Lower lobe of right lung (tissue), 2 donors: Measurements from ENCODE around the gene DZIP3. TPM values are rescaled to one million over a fixed set of nuclear protein-coding genes. Genes with fewer than 3 reads are reported as not detected.
"Not testable (repeated sequence)": the region's sequence is repeated elsewhere in the genome, so short reads cannot be mapped to it uniquely, and the experiment has no call there.

ENCODE experiments used
- ATAC-seq, 2 donors: fragments of 200-7000 bp; cut with Tn5 transposase; one replicate each; pipeline ENCODE4 v1.9.1; 2020 to 2022; ENCODE audit warnings: mild to moderate bottlenecking in 2 of 2, moderate library complexity in 2 of 2
- DNase-seq: peaks from one replicate; pipeline ENCODE4 v3.0.0-alpha.2; 2020
- H3K27ac ChIP-seq: fragments of 200-600 bp; one replicate; pipeline ENCODE4 v1.8.0; 2022
- H3K27me3 ChIP-seq: fragments of 200-600 bp; one replicate; pipeline ENCODE4 v1.8.0; 2022; ENCODE audit warnings: low read depth
- H3K36me3 ChIP-seq: fragments of 200-600 bp; one replicate; pipeline ENCODE4 v1.8.0; 2022; ENCODE audit warnings: mild to moderate bottlenecking
- H3K4me1 ChIP-seq: fragments of 200-600 bp; one replicate; pipeline ENCODE4 v1.8.0; 2022
- H3K4me3 ChIP-seq: fragments of 200-600 bp; one replicate; pipeline ENCODE4 v1.8.0; 2022; ENCODE audit warnings: mild to moderate bottlenecking
- H3K9me3 ChIP-seq: fragments of 200-600 bp; one replicate; pipeline ENCODE4 v1.8.0; 2022
- CTCF ChIP-seq: fragments of 200-600 bp; IDR thresholded peaks from one replicate; pipeline ENCODE4 v1.8.0; 2022; ENCODE audit warnings: antibody characterized with exemption, mild to moderate bottlenecking
- intact Hi-C: fragments of 100-400 bp; cut with DNase I; formaldehyde crosslinking; loops from one replicate; pipeline ENCODE4 v1.11.0; 2022
- total RNA-seq: library from RNA; stranded (reverse); fragmentation: NEBNext Ultra II Directional; extraction: Animal tissue kit (Norgen Biotek cat#: 25700); gene quantifications from one replicate; pipeline ENCODE4 v1.2.1, GENCODE V29; 2021
- donor health status: DM: no; HTN: yes; CAD: no; lungs with severe emphysema.

The DZIP3 gene
- total RNA-seq, 1 donor from 2014 or later: 13.5 TPM

- DNase-seq (no peak), ATAC-seq (no peak)
- Histone ChIP-seq H3K36me3 (no peaks in the 10 kb centered on the region), H3K27ac (no peak overlapping the region), H3K27me3 (no peaks in the 10 kb centered on the region), H3K9me3 (no peaks in the 10 kb centered on the region), H3K4me1 (no peaks in the 10 kb centered on the region), H3K4me3 (no peak overlapping the region)
- no peak for TF ChIP-seq CTCF
- intact Hi-C loops: no loop called here
Measured at GRCh38 chr3:108605028-108605427, 15.5 kb downstream of the DZIP3 start.

- no peaks in the 10 kb centered on the region for H3K9me3 ChIP-seq
- no peaks in the 10 kb centered on the region for H3K4me1 ChIP-seq
- H3K27ac ChIP-seq: no peak overlapping the region
- intact Hi-C loops: no loop called here
- H3K4me3 ChIP-seq: no peak overlapping the region
- ATAC-seq (no peak), DNase-seq (no peak)
- H3K27me3 ChIP-seq: no peaks in the 10 kb centered on the region
- no peaks in the 10 kb centered on the region for H3K36me3 ChIP-seq
- no peak for TF ChIP-seq CTCF
Measured at GRCh38 chr3:108605491-108605890, 16.0 kb downstream of the DZIP3 start.

- TF ChIP-seq CTCF: no peak
- no peaks in the 10 kb centered on the region for H3K9me3 ChIP-seq
- intact Hi-C loops: no loop called here
- H3K27me3 ChIP-seq: no peaks in the 10 kb centered on the region
- no peak overlapping the region for H3K4me3 ChIP-seq
- ATAC-seq: no peak
- DNase-seq: no peak
- H3K27ac ChIP-seq: no peak overlapping the region
- no peaks in the 10 kb centered on the region for H3K4me1 ChIP-seq
- H3K36me3 ChIP-seq: no peaks in the 10 kb centered on the region
Measured at GRCh38 chr3:108608750-108609149, 19.2 kb downstream of the DZIP3 start.

GRCh38 chr3:108610651-108611050 is 21.1 kb downstream of the DZIP3 start:
- H3K4me1 ChIP-seq: no peaks in the 10 kb centered on the region
- intact Hi-C loops: no loop called here
- ATAC-seq (no peak), DNase-seq (no peak)
- H3K27ac ChIP-seq: no peak overlapping the region
- H3K27me3 ChIP-seq: no peaks in the 10 kb centered on the region
- no peak overlapping the region for H3K4me3 ChIP-seq
- no peaks in the 10 kb centered on the region for H3K9me3 ChIP-seq
- TF ChIP-seq CTCF: no peak
- no peaks in the 10 kb centered on the region for H3K36me3 ChIP-seq

DNA sequence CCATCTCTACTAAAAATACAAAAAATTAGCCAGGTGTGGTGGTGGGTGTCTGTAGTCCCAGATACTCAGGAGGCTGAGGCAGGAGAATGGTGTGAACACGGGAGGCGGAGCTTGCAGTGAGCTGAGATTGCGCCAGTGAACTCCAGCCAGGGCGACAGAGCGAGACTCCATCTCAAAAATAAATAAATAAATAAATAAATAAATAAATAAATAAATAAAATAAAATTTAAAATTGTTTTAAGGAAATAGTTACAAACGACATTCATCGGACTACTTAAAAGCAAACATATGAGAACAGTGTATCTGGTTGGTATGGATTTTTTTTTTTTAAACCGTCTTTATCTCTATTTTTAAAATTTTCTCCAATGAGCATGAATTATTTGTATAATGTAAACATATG is 26.6 kb downstream of the DZIP3 start:
- H3K4me1 ChIP-seq, ATAC-seq, H3K27ac ChIP-seq, H3K4me3 ChIP-seq, intact Hi-C loops, H3K9me3 ChIP-seq, H3K36me3 ChIP-seq, DNase-seq, H3K27me3 ChIP-seq: not testable (repeated sequence)

GRCh38 chr3:108620250-108620649 is 30.7 kb downstream of the DZIP3 start:
- intact Hi-C loops: no loop called here
- no peak for DNase-seq
- H3K36me3 ChIP-seq: peaks cover 4% of the 10 kb centered on the region

More at GRCh38 chr3:108620250-108620649, 30.7 kb downstream of the DZIP3 start:
- ATAC-seq: peak in 1 of 2 donors; percentile 47
- Histone ChIP-seq H3K4me1 (no peaks in the 10 kb centered on the region), H3K27me3 (no peaks in the 10 kb centered on the region), H3K27ac (no peak overlapping the region), H3K9me3 (no peaks in the 10 kb centered on the region), H3K4me3 (no peak overlapping the region)
- no peak for TF ChIP-seq CTCF
